ENCODE measurements around the gene MS4A6A. TPM values are rescaled to one million over a fixed set of nuclear protein-coding genes. Genes with fewer than 3 reads are reported as not detected.

Gene MS4A6A
- total RNA-seq (2.7 and 2.9 TPM in 2 replicates), polyA plus RNA-seq (4.8 and 5.0 TPM in 2 replicates), polyA minus RNA-seq (4.1 and 6.6 TPM in 2 replicates), Bru-seq, nascent RNA (percentile 19 among the genes with signal in this experiment), BruChase-seq, experiment 1, labeled RNA remaining after a 6-hour chase (percentile 37 among the genes with signal in this experiment), BruChase-seq, experiment 2, labeled RNA remaining after a 2-hour chase (percentile 40 among the genes with signal in this experiment)
- 3.4 and 4.2 TPM in 2 replicates for polyA plus RNA-seq (2011; cell fraction: cytosol; rRNA removed)
- polyA plus RNA-seq (2011; cell fraction: nucleus; rRNA removed) = 7.7 and 8.5 TPM in 2 replicates
- polyA plus RNA-seq (2012) = 5.8 and 86.9 TPM in 2 replicates
- polyA minus RNA-seq (2011; cell fraction: cytosol; rRNA and poly(A)+ RNA removed) = not detected
- polyA minus RNA-seq (2011; cell fraction: nucleus; rRNA and poly(A)+ RNA removed) = 2.4 and 7.1 TPM in 2 replicates
- long read RNA-seq, partial matches to known transcripts = 6 of 12 reads
- long read RNA-seq, other reads (novel, unspliced or antisense) = 6 of 12 reads

- Histone ChIP-seq H3K27ac (ENCODE audit: insufficient read depth, low read depth, low read length) (no peak within 1 kb of the TSS), H3K36me3 (ENCODE audit: control insufficient read depth in 2 of 2, extremely low read depth in 1 of 2, insufficient read depth in 2 of 2, low read length in 2 of 2) (no peaks in the 10 kb centered on the region), H3K9me1 (replicated peaks; ENCODE audit: control insufficient read depth, extremely low read depth, insufficient read depth, low read length) (no peaks in the 10 kb centered on the region), H3K4me2 (ENCODE audit: insufficient read depth, low read length) (peak within 1 kb of the TSS; percentile 41), H3K4me1 (ENCODE audit: control insufficient read depth, extremely low read depth, insufficient read depth, low read length) (peaks cover 13% of the 10 kb centered on the region), H3K9ac (replicated peaks; ENCODE audit: extremely low read depth, insufficient read depth, low read length) (no peak within 1 kb of the TSS), H3K4me3 (replicated peaks in 1 of 3; ENCODE audit: insufficient read depth in 1 of 3, low read depth in 1 of 3, low read length in 3 of 3) (no peak within 1 kb of the TSS), H2AFZ (ENCODE audit: low read depth, low read length) (peak within 1 kb of the TSS; percentile 5), H3K27me3 (ENCODE audit: control insufficient read depth in 2 of 2, insufficient read depth in 2 of 2, low read length in 2 of 2) (no peaks in the 10 kb centered on the region), H3K9me3 (replicated peaks; ENCODE audit: control insufficient read depth, insufficient read depth, low read length) (no peaks in the 10 kb centered on the region), H4K20me1 (replicated peaks; ENCODE audit: control insufficient read depth, extremely low read depth, insufficient read depth, low read length) (no peaks in the 10 kb centered on the region), H3K79me2 (ENCODE audit: control insufficient read depth, insufficient read depth, low read length) (no peaks in the 10 kb centered on the region)
- DNase-seq (ENCODE audit: low read depth, low spot score) = peak; percentile 82
- ChIA-PET POLR2A (no interaction called here), CTCF (interaction anchor here (1.2 to 3.9 kb wide), 6 partner anchors 11 to 163 kb away, joined by 3 to 21 read pairs (median 6); no protein-coding TSS in a partner anchor)
- TF ChIP-seq CTCF (IDR thresholded peaks at IDR 0.05; ENCODE audit: extremely low read depth in 1 of 2, insufficient read depth in 1 of 2, low read depth in 1 of 2, low read length in 2 of 2) (no peak), FOS (IDR thresholded peaks at IDR 0.05; ENCODE audit: borderline replicate concordance, insufficient read depth, low read length) (no peak), JUN (IDR thresholded peaks at IDR 0.05; ENCODE audit: borderline replicate concordance, insufficient read depth, insufficient read length, low read depth) (no peak), GATA2 (IDR thresholded peaks at IDR 0.05; ENCODE audit: insufficient read depth, insufficient read length, low read depth, low read length) (no peak), EZH2 (IDR thresholded peaks at IDR 0.05; ENCODE audit: borderline replicate concordance, low read depth, low read length, severe bottlenecking) (no peak), POLR2A (IDR thresholded peaks at IDR 0.05; ENCODE audit: low read depth, low read length) (no peak), POLR2AphosphoS5 (IDR thresholded peaks at IDR 0.05; ENCODE audit: insufficient read depth, low read depth, low read length) (no peak), MYC (IDR thresholded peaks at IDR 0.05; ENCODE audit: low read depth, low read length) (no peak), MAX (IDR thresholded peaks at IDR 0.05; ENCODE audit: insufficient read depth, insufficient read length) (no peak)
- FAIRE-seq = no peak
- intact Hi-C loops (cut with micrococcal nuclease) (no loop called here), dilution Hi-C loops (cut with MboI; ENCODE audit: extremely low pct_ligation_motif_present, low sequenced_read_pairs) (no loop called here)
- BruUV-seq (replicated peaks) = no TSS peak
These were observed at the start of gene MS4A6A for GRCh38 chr11:60182541-60183330. MS4A6A (minus strand) TSS chr11:60183083; CDS start chr11:60181727, 1,356 bp downstream.

Data from endothelial cell of umbilical vein (primary cell).